Left ventricle myocardium inferior (tissue), 1 donor: Measurements from ENCODE around the gene SNX19. TPM values are rescaled to one million over a fixed set of nuclear protein-coding genes. Genes with fewer than 3 reads are reported as not detected.

Experiments used
- DNase-seq: peaks from one replicate; pipeline ENCODE4 v3.0.0-alpha.2; 2020
- H3K27ac ChIP-seq: fragments of 200-600 bp; replicated peaks from 2 replicates; pipeline ENCODE4 v1.8.0; 2021
- H3K27me3 ChIP-seq: fragments of 200-600 bp; 2 replicates; pipeline ENCODE4 v1.8.0; 2021; ENCODE audit warnings: low read depth
- H3K36me3 ChIP-seq: fragments of 200-600 bp; 2 replicates; pipeline ENCODE4 v1.8.0; 2021
- H3K4me1 ChIP-seq: fragments of 200-600 bp; 2 replicates; pipeline ENCODE4 v1.8.0; 2021
- H3K4me3 ChIP-seq: fragments of 200-600 bp; 2 replicates; pipeline ENCODE4 v1.8.0; 2021; ENCODE audit warnings: mild to moderate bottlenecking, moderate library complexity
- H3K9me3 ChIP-seq: fragments of 200-600 bp; replicated peaks from 2 replicates; pipeline ENCODE4 v1.8.0; 2021
- CTCF ChIP-seq: fragments of 200-600 bp; IDR thresholded peaks from 2 replicates; pipeline ENCODE4 v1.8.0; 2021; ENCODE audit warnings: antibody characterized with exemption, mild to moderate bottlenecking, borderline replicate concordance
- intact Hi-C: fragments of 100-400 bp; cut with micrococcal nuclease; formaldehyde crosslinking; loops from one replicate; pipeline ENCODE4 v1.11.0; 2022
- total RNA-seq: library from RNA; stranded (reverse); fragmentation: NEBNext Ultra II Directional; extraction: Animal tissue kit (Norgen Biotek cat#: 25700); gene quantifications from one replicate; pipeline ENCODE4 v1.2.1, GENCODE V29; 2021
- donor health status: DM: no; HTN: yes; CAD: no; lungs with severe emphysema.

Gene SNX19
- total RNA-seq, 1 donor from 2014 or later: 56.0 TPM

- Histone ChIP-seq H3K27me3 (no peaks in the 10 kb centered on the region), H3K4me1 (peaks cover 52% of the 10 kb centered on the region), H3K36me3 (no peaks in the 10 kb centered on the region), H3K4me3 (no peak overlapping the region), H3K27ac (peak overlapping the region; percentile 75), H3K9me3 (no peaks in the 10 kb centered on the region)
- TF ChIP-seq CTCF: no peak
- intact Hi-C loops: no loop called here
- peak; percentile 26 for DNase-seq
These were observed 87.5 kb downstream of the SNX19 start for GRCh38 chr11:130828741-130829140.

GRCh38 chr11:130827451-130828377 lies 88.6 kb downstream of the SNX19 start:
- DNase-seq: peak; percentile 65
- H3K27ac ChIP-seq: peak overlapping the region; percentile 75
- H3K4me1 ChIP-seq: peaks cover 52% of the 10 kb centered on the region
- no peaks in the 10 kb centered on the region for H3K36me3 ChIP-seq
- TF ChIP-seq CTCF: peak; percentile 72
- H3K4me3 ChIP-seq: no peak overlapping the region
- H3K27me3 ChIP-seq: no peaks in the 10 kb centered on the region
- intact Hi-C loops: no loop called here
- no peaks in the 10 kb centered on the region for H3K9me3 ChIP-seq

- intact Hi-C loops: no loop called here
- peak overlapping the region; percentile 75 for H3K27ac ChIP-seq
- DNase-seq: no peak
- no peak for TF ChIP-seq CTCF
- no peak overlapping the region for H3K4me3 ChIP-seq
- no peaks in the 10 kb centered on the region for H3K27me3 ChIP-seq
- H3K4me1 ChIP-seq: peaks cover 49% of the 10 kb centered on the region
- no peaks in the 10 kb centered on the region for H3K36me3 ChIP-seq
- no peaks in the 10 kb centered on the region for H3K9me3 ChIP-seq
These were observed 89.7 kb downstream of the SNX19 start for GRCh38 chr11:130826572-130826971.

- H3K27me3 ChIP-seq: no peaks in the 10 kb centered on the region
- no peaks in the 10 kb centered on the region for H3K9me3 ChIP-seq
- peaks cover 43% of the 10 kb centered on the region for H3K4me1 ChIP-seq
- no peak overlapping the region for H3K4me3 ChIP-seq
- TF ChIP-seq CTCF: no peak
- H3K36me3 ChIP-seq: no peaks in the 10 kb centered on the region
- intact Hi-C loops: no loop called here
- H3K27ac ChIP-seq: no peak overlapping the region
- no peak for DNase-seq
These were observed 90.3 kb downstream of the SNX19 start for GRCh38 chr11:130825983-130826382.

GRCh38 chr11:130825561-130825960 lies 90.7 kb downstream of the SNX19 start:
- intact Hi-C loops: no loop called here
- no peaks in the 10 kb centered on the region for H3K27me3 ChIP-seq

More at GRCh38 chr11:130825561-130825960, 90.7 kb downstream of the SNX19 start:
- Histone ChIP-seq H3K36me3 (no peaks in the 10 kb centered on the region), H3K9me3 (no peaks in the 10 kb centered on the region), H3K4me1 (peaks cover 39% of the 10 kb centered on the region), H3K4me3 (no peak overlapping the region), H3K27ac (no peak overlapping the region)
- TF ChIP-seq CTCF: no peak
- no peak for DNase-seq
